Measurements from ENCODE around the gene ISL2.

- TF ChIP-seq POLR2A (IDR thresholded peaks at IDR 0.05) (no peak), POLR2AphosphoS5 (IDR thresholded peaks at IDR 0.05; ENCODE audit: insufficient read depth in 1 of 2, low read depth in 1 of 2) (no peak), CTCF (IDR thresholded peaks at IDR 0.05) (no peak)
Measured at GRCh38 chr15:76381366-76381765, 44.8 kb downstream of the ISL2 start.
